Measurements from ENCODE around the gene SLC39A1. TPM values are rescaled to one million over a fixed set of nuclear protein-coding genes. Genes with fewer than 3 reads are reported as not detected.

SLC39A1 gene
- total and polyA plus RNA-seq, 9 of the 15 experiments (the other 6 are each of a cell fraction or from before 2014, with no cell fraction given) = 9.9 to 81.1 (median 62.7) TPM

DNA sequence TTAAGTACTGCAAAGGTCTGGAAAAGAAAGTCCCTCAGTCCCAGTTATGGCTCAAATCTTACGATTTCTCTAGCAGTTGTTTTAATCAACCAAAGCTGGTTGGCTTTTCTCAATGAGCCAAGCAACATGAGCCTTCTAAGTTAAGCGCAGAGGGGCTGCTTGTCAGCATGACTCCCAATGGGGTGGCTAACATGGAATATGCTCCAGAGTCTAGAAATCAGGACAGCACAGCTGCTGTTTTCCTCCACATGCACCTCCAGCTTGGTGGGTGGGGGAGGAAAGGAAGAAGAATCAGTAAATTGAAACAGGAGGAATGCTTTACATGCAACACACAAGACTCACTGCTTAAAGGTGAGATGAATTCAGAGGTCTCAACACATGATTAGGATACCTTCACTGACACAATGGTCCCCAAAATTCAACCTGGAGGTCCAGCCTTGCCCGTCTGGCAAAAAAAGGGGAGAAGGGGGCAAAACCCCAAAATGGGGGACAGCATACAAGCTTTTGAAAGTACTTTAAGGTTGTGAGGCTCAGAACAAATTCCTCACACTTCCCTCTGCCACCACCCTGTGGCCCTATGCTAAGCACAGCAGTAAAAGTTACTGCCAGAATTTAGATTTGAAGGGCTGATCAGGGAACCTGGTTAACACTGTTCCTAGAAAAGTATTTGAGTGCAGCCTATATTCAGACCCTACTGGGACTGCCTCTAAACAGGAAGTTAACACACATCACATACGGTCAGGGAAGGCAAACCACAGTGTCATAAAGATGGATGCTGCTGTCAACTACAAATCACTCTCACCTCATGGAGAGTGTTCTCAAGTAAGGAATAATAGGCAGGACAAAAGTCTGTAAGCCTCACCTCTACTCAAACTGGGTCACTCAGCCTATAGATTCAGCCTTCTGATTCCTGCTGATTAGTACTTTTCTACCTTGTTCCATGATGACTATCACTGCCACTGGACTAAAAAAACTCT lies 43.2 kb downstream of the SLC39A1 start (continued):
- TF ChIP-seq, protein P1, sequence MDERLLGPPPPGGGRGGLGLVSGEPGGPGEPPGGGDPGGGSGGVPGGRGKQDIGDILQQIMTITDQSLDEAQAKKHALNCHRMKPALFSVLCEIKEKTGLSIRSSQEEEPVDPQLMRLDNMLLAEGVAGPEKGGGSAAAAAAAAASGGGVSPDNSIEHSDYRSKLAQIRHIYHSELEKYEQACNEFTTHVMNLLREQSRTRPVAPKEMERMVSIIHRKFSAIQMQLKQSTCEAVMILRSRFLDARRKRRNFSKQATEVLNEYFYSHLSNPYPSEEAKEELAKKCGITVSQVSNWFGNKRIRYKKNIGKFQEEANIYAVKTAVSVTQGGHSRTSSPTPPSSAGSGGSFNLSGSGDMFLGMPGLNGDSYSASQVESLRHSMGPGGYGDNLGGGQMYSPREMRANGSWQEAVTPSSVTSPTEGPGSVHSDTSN (CRISPR knock-in tag; IDR thresholded peaks at IDR 0.05; ENCODE audit: low read depth) = peak; percentile 67
- TF ChIP-seq, protein P1 (tag; conservative IDR thresholded peaks at IDR 0.05; ENCODE audit: low read depth) = peak; percentile 98
- TF ChIP-seq, protein P2, sequence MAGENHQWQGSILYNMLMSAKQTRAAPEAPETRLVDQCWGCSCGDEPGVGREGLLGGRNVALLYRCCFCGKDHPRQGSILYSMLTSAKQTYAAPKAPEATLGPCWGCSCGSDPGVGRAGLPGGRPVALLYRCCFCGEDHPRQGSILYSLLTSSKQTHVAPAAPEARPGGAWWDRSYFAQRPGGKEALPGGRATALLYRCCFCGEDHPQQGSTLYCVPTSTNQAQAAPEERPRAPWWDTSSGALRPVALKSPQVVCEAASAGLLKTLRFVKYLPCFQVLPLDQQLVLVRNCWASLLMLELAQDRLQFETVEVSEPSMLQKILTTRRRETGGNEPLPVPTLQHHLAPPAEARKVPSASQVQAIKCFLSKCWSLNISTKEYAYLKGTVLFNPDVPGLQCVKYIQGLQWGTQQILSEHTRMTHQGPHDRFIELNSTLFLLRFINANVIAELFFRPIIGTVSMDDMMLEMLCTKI (IDR thresholded peaks at IDR 0.05; ENCODE audit: partially characterized antibody) = no peak
- no peak for TF ChIP-seq ZNF75A (CRISPR knock-in tag; IDR thresholded peaks at IDR 0.05)
- TF ChIP-seq RBM17 (IDR thresholded peaks at IDR 0.05; ENCODE audit: borderline replicate concordance, low read depth, low read length) = no peak
- no peak for TF ChIP-seq CEBPB (tag; IDR thresholded peaks at IDR 0.05)
- peak; percentile 47; the same call in 1 of the 2 replicates for TF ChIP-seq ZNF592 (IDR thresholded peaks at IDR 0.05)
- no peak for TF ChIP-seq HNRNPK (IDR thresholded peaks at IDR 0.05; ENCODE audit: low read depth, low read length, poor library complexity, severe bottlenecking)
- TF ChIP-seq CBFB (CRISPR knock-in tag; IDR thresholded peaks at IDR 0.05) = no peak
- TF ChIP-seq SREBF2 (CRISPR knock-in tag; IDR thresholded peaks at IDR 0.05) = no peak
- TF ChIP-seq NCOA2 (IDR thresholded peaks at IDR 0.05; ENCODE audit: partially characterized antibody in 2 of 2) = no peak
- TF ChIP-seq FOXA3 (CRISPR knock-in tag; conservative IDR thresholded peaks at IDR 0.05 in 1 of 2, IDR thresholded peaks at IDR 0.05 in 1 of 2) = no peak
- no peak for TF ChIP-seq BRCA1 (IDR thresholded peaks at IDR 0.05)
- no peak for TF ChIP-seq BRCA1 (CRISPR knock-in tag; IDR thresholded peaks at IDR 0.05)
- TF ChIP-seq ZHX1 (conservative IDR thresholded peaks at IDR 0.05; ENCODE audit: low read length) = no peak
